Erythroblast (primary cell): ENCODE data around the gene OBSL1.

ENCODE experiments used
- GATA1 ChIP-seq: IDR thresholded peaks from 2 replicates; pipeline ENCODE4 v1.6.1; 2011; ENCODE audit warnings: low read depth, mild to moderate bottlenecking, control low read depth, low read length, moderate library complexity
- POLR2A ChIP-seq: IDR thresholded peaks from 2 replicates; pipeline ENCODE4 v1.6.1; 2011; ENCODE audit warnings: mild to moderate bottlenecking, low read length

- TF ChIP-seq POLR2A (no peak), GATA1 (no peak)
Observed at GRCh38 chr2:219562049-219563020, 9.0 kb downstream of the OBSL1 start.
